ENCODE data around the gene ATP1A1. TPM values are rescaled to one million over a fixed set of nuclear protein-coding genes. Genes with fewer than 3 reads are reported as not detected.

The ATP1A1 gene
- total and polyA plus RNA-seq, 2 donors (not counting 3 experiments of a cell fraction or from before 2014, with no cell fraction given) = 263 to 325 TPM

GRCh38 chr1:116337398-116337797, 35.6 kb upstream of the ATP1A1 start:
- no peaks in the 10 kb centered on the region for H3K9me1 ChIP-seq (replicated peaks; ENCODE audit: control insufficient read depth, extremely low read depth, insufficient read depth, low read length)
- intact Hi-C loops (cut with micrococcal nuclease) (no loop called here), dilution Hi-C loops (cut with MboI; ENCODE audit: extremely low pct_ligation_motif_present, low sequenced_read_pairs) (no loop called here)
- no TSS peak for BruUV-seq (replicated peaks)
- CTCF ChIA-PET = no interaction called here
- H3K27ac ChIP-seq (ENCODE audit: insufficient read depth, low read depth, low read length) = no peak overlapping the region
- TF ChIP-seq POLR2A (IDR thresholded peaks at IDR 0.05; ENCODE audit: low read depth, low read length) (no peak), GATA2 (IDR thresholded peaks at IDR 0.05; ENCODE audit: insufficient read depth, insufficient read length, low read depth, low read length) (no peak), MAX (IDR thresholded peaks at IDR 0.05; ENCODE audit: insufficient read depth, insufficient read length) (no peak), CTCF (IDR thresholded peaks at IDR 0.05; ENCODE audit: extremely low read depth in 1 of 2, insufficient read depth in 1 of 2, low read depth in 1 of 2, low read length in 2 of 2) (no peak), FOS (IDR thresholded peaks at IDR 0.05; ENCODE audit: borderline replicate concordance, insufficient read depth, low read length) (no peak), EZH2 (IDR thresholded peaks at IDR 0.05; ENCODE audit: borderline replicate concordance, low read depth, low read length, severe bottlenecking) (no peak), JUN (IDR thresholded peaks at IDR 0.05; ENCODE audit: borderline replicate concordance, insufficient read depth, insufficient read length, low read depth) (no peak), MYC (IDR thresholded peaks at IDR 0.05; ENCODE audit: low read depth, low read length) (no peak), POLR2AphosphoS5 (IDR thresholded peaks at IDR 0.05; ENCODE audit: insufficient read depth, low read depth, low read length) (no peak)
- no peak overlapping the region for H2AFZ ChIP-seq (ENCODE audit: low read depth, low read length)
- no peaks in the 10 kb centered on the region for H3K27me3 ChIP-seq (ENCODE audit: control insufficient read depth in 2 of 2, insufficient read depth in 2 of 2, low read length in 2 of 2)
- no peaks in the 10 kb centered on the region for H3K9me3 ChIP-seq (replicated peaks; ENCODE audit: control insufficient read depth, insufficient read depth, low read length)
- no peak overlapping the region for H3K4me2 ChIP-seq (ENCODE audit: insufficient read depth, low read length)
- H3K9ac ChIP-seq (replicated peaks; ENCODE audit: extremely low read depth, insufficient read depth, low read length) = no peak overlapping the region
- POLR2A ChIA-PET = no interaction called here
- H4K20me1 ChIP-seq (replicated peaks; ENCODE audit: control insufficient read depth, extremely low read depth, insufficient read depth, low read length) = no peaks in the 10 kb centered on the region
- H3K79me2 ChIP-seq (ENCODE audit: control insufficient read depth, insufficient read depth, low read length) = no peaks in the 10 kb centered on the region
- no peaks in the 10 kb centered on the region for H3K36me3 ChIP-seq (ENCODE audit: control insufficient read depth in 2 of 2, extremely low read depth in 1 of 2, insufficient read depth in 2 of 2, low read length in 2 of 2)
- FAIRE-seq = no peak
- H3K4me3 ChIP-seq (replicated peaks in 1 of 3; ENCODE audit: insufficient read depth in 1 of 3, low read depth in 1 of 3, low read length in 3 of 3) = no peak overlapping the region
- peaks cover 16% of the 10 kb centered on the region for H3K4me1 ChIP-seq (ENCODE audit: control insufficient read depth, extremely low read depth, insufficient read depth, low read length)
- no peak for DNase-seq (ENCODE audit: low read depth, low spot score)
